Amygdala (tissue), 56 donors: ENCODE measurements around the gene TENM3.
"Not testable (repeated sequence)": the region's sequence is repeated elsewhere in the genome, so short reads cannot be mapped to it uniquely, and the experiment has no call there.

ENCODE experiments used
- DNase-seq, 56 donors: peaks; one replicate each; lab custom pipeline; 2025; lab: John Stamatoyannopoulos, UW

The TENM3 gene

DNA sequence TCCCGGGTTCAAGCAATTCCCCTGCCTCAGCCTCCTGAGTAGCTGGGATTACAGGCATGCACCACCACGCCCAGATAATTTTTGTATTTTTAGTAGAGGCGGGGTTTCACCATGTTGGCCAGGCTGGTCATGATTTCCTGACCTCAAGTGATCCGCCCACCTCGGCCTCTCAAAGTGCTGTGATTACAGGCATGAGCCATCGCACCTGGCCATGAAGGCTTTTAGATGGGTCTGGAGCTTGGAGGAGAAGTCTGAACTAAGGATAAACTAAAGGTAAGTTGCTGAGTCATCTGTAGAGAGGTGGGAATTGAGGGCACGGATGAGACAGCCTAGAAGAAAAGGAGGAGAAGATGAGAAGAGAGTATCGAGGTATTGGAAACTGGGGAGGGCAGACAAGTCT, at the start of gene TENM3:
TSS of gene TENM3 (plus strand) at position 199 of the 400 bp plus-strand sequence. CDS start 80,619 bp downstream, outside the sequence.
- DNase-seq = not testable (repeated sequence)

DNA sequence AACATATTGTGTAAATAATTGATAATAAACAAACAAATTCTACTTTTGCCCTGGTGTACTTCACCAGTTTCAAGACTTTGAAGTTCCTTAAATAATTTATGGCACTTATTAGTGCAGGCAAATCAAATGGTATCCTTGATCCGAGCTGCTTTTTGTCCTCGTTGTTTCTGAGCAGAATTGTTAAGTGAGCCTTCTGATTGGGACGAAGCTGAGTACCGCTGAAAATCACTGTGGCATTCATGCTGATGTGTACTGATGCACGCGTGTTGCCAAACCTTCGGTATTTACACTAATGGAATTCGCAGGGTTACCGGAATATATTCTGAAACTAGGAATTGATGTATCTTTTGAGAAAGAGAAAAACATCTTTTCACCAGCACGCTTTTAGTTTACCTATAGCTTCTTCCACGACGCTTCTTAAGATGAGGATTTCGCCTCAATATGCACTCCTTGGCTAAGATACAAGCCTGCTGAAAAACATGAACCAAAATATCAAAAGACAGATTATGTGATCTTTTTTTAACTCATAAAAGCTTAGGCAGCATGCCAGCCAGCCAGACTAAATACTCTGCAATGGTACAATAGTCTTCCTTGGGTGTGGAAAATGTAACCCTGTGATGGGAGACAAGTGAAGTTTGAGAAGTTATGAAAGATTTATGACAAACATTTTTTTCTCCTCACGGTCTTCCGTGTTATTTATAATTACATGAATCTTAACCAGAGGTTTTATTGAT, 48.9 kb upstream of the TENM3 start:
- no peak for DNase-seq

DNA sequence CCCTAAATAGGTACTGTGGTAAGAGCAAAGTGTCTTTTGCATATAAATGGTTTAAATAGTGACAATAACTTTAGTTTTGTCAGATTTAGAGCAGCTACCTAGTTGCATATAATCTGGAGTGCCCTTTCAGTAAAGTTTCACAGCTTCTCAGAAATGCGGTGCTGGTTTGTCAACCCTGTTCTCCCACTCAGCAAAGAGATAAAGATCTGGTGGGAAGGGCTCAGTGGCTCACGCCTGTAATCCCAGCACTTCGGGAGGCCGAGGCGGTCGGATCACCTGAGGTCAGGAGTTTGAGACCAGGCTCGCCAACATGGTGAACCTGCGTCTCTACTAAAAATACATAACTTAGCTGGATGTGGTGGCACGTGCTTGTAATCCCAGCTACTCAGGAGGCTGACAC, 45.6 kb upstream of the TENM3 start:
- no peak for DNase-seq

DNA sequence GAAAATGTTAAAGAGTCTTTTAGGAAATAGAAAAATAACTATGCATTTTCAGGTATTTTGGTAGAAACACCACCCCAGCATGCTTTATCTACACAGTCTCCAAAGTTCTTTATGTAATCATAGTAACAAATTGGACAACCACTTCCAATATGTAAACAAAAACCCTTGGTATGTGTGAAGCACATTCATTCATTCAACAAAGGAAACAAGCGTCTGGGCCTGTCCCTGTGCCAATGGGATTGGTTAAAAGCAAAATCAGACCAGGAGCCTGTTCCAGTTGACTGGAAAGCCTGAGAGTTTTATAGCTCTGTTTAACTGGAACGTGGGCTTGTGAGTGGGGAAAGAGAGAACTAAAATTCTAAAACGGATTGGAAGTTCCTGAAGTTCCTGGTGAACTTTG, 41.3 kb upstream of the TENM3 start:
- DNase-seq = no peak

DNA sequence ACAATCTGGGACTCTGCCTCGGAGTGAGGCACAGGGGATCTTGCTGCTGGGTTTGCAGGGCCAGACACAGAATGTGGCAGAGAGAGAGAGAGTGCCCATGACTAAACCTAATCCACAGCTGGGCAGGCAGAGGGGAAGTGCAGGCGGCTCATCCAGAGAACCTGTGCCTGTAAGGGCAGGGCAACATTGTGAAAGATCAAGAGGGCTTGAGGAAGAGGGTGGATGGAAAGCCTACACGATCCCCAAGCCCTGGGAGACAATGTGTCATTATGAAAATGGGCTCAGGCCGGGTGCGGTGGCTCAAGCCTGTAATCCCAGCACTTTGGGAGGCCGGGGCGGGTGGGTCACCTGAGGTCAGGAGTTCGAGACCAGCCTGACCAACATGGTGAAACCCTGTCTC, 40.6 kb upstream of the TENM3 start:
- no peak for DNase-seq

DNA sequence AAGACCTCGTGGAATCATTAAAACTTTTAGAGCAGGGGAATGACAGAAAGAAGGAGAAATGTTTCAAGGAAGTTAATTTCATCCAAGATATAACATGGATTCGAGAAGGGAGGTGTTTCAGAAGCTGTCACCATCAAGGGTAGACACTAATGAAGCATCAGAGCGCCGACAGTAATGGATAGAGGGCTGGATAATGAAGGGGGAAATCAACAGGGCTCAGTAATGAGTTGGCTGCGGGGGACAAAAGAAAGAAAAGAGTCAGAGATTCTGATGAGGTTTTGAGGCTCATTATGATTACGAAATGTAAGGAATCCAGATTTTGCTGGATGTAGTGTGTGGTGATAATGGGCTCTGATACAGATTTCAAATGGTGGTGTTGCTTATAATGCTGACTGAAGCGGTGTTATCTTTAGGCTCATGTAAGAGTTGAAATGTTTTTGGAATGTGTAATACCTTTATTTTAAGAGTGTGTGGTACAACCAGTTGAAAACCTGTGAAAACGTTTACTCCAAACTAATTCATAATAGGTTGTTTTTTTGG, 39.3 kb upstream of the TENM3 start:
- DNase-seq = no peak

DNA sequence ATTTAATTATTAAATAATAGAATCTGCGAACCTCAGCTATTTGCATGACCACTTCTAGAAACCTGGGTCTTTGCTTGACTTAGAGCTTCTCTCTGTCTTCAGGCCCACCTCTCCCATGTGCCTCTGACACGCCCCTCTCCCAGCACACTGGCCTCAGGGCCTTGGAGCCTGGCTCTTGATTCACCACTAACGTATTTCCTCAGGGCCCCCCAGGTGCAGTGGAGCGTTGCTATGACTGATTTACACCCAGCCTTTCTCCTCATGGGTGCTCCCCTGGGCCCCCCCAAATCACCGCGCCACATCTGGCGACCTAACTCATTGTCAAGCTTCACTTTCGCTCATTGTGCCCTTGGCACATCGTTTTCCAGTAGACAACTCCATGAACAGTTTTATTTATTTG, 37.9 kb upstream of the TENM3 start:
- no peak for DNase-seq

DNA sequence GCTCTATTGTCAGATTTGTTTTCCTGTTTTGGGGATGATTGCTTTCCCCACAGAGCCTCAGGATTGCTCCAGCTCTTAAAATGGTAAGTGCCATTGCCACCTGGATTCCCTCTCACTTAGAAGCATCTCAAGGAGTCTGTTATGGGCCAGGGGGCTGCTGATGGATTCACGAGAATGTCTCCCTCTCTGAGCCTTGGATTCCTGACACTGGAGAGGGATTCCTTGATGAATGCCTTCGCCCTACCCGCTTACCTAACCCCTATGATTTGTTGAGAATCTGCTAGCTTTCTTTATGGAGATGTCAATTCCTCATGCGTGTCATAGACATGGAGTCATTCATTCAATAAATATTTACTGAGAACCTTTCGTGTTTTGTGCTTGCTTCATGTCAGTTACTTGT, 36.9 kb upstream of the TENM3 start:
- DNase-seq = no peak

DNA sequence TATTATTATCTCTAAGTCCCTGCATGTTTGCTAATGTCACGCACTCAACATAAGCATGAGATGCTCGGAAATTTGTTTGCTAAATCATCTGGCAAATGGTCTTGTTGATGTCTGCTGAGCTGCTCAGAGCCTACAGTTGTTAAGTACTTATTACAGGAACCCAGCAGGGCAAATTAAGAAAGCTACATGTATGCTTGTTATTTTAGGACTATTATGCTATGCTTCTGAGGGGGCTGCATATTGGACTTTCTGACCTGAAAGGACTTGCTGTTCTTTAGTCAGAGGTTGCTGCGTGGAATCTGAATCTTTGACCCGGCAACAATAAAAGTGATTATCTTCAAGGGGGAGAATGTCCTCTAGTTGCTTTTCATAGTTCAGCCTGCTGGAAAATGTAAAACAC, 36.3 kb upstream of the TENM3 start:
- no peak for DNase-seq

DNA sequence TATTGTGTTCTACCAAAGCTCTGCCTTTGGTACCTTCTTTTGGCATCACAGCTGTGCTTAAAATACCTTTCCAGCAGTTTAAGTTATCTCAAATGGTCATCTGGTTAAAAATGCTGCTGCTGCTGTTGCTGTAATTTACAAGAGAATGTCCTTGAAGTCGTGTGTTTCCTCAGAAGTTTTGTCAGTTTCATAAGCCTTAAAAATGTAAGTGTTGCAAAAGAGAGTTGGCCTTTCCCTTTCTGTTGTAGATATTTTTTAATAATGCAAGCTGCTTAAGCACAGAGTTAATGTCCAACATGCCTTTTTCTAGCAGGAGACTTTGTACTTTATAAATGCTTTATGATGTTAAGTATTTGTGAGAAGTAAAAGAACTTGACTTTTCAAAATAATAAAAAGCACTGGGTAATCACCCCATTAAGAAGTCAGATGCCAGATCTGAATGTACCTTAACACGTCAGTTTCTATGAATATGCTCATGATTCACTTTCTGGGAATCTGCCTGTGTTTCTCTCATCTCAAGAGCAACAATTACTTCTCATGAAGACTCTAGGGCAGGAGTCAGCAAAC, 35.3 kb upstream of the TENM3 start:
- no peak for DNase-seq

DNA sequence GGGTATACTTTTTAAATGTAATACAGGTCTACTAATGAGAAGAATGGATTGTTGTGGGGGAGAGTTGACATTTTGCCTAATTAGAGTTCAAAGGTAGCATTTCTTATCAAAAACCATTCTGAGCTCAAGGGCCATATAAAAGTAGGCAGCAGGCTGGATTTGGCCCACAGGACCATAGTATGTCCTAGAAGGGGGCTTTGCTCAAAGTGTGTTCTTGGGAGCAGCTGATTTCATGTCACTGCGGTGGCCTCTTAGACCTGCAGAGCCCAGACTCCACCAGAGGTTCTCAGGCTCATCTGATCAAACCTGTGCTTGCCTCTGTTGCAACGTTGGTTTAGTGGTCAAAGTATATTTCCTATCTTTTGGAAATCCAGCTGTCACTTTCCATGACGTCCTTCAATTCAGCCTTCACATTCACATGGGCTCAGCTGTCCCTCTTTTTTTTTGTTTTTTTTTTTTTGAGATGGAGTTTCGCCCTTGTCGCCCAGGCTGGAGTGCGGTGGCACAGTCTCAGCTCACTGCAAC, 34.6 kb upstream of the TENM3 start:
- DNase-seq = no peak

DNA sequence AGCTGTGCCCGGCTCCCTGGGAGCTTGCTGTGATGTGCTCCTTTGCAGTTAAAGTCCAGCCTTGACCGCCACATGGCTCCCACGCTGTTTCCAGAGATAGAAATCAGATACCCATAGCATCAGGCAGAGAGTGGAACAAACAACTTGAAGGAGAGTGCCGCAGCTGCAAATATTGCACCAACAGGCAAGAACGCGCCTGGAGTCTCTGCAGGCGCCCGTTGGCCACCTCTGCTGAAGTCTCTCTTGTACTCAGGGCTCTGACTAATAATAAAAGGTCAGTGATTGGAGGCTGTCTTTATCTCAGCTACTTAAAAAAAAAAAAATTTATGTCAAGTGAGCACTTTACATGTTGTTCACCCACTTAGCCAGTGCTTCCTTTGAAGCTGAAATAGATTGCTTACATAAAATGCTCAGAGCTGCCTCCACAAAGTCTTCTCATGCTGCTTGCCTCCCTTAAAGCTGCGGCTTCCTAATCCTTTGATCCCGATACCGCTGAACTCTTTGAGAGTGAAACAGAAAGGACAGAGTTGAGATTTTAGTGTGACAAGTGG, 30.9 kb upstream of the TENM3 start:
- DNase-seq = no peak

DNA sequence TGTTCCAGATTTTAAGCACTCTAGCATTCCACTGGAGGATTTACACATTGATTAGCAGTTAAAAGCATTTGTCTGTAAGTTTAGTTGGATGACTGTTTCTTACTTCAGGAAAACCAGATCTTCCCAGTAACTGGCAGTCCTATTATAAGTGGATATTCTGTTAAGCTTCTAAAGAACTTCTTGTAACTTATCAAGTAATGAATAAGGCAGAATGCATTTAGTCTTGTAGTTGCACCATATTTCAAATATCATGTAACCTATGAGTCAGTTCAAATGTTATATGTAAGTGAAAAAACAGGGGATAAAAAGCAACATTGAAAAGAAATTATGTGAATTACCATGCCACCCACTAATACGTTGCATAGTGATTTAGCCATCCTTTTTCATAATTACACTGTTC, 30.2 kb upstream of the TENM3 start:
- no peak for DNase-seq

DNA sequence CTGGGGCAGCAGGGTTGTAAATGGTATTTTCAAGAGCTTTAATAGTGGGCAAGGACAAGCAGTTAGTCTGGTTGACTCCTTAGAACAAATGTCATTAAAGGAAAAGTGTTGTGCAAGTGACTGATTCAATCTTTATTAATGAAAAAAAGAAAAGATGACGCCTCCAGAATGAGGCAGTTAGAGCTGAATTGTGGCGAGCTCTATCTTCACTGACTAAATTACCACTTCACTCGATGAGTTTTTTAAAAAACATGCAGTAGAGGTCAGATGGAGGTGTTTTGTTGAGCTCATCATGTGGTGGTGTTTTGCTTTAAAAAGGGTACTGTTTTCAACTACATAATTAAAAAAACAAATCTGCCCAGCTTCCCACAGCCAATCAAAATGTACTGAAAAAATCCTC, 28.1 kb upstream of the TENM3 start:
- DNase-seq = no peak

DNA sequence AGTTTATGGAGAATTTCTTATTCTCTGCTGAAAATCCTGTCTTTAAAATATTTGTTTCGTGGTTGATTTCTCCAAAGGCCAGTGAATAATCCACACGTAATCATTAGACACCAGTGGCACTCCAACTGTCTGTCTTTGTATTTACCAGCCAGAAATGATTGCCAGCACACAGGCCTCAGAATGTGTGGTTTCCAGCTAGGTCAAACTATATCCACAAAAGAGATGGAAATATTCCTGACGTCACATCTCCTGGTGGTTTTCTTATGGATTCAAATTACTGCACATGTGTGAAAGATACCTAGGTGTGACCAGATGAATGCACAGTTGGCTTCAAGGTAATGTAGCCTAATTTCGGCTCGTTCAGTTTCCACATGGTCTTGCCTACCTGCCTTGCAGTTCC, 27.2 kb upstream of the TENM3 start:
- DNase-seq = no peak

DNA sequence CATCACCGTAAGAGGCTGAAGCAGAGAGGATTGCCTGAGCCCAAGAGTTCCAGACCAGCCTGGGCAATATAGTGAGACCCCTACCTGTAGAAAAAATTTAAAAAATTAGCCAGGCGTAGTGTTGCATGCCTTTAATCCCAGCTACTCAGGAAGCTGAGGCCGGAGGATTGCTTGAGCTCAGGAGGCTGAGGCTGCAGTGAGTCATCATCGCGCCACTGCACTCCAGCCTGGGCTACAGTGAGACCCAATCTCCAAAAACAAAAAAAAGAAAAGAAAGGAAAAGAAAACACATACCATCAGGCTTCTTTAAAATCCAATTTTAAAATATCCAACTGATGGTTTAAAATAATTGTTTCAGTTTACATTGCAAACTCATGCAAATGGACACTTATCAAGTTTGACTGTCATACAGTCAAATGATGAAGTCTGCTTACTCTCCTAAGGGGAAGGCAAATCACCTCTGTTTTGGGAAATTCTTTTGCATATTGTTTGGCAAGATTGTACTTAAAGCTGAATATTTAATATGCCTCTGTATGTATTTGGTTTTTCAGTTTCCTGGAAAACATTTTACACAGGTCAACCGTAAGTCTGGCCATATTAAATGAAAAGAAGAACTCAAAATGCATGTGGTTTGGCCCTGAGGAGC, 23.7 kb upstream of the TENM3 start:
- DNase-seq = no peak

DNA sequence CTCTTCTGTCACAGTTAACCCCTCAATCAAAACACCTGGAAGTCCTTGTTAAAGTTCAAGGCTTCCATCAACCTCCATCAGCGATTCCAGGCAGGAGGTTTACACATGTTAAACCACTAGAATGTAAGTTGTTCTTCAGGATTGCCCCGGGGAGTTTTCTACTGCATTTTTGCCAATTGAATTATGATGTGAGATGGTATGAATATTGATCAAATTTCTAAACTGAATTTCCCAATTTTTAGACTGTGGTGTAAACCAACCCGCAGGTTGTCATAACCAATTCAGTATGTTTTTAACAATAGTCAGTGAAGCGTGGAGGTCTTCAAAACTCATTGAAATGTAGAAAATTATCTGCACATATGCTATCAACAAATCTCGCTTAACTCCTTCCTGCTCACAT, 21.2 kb upstream of the TENM3 start:
- no peak for DNase-seq

DNA sequence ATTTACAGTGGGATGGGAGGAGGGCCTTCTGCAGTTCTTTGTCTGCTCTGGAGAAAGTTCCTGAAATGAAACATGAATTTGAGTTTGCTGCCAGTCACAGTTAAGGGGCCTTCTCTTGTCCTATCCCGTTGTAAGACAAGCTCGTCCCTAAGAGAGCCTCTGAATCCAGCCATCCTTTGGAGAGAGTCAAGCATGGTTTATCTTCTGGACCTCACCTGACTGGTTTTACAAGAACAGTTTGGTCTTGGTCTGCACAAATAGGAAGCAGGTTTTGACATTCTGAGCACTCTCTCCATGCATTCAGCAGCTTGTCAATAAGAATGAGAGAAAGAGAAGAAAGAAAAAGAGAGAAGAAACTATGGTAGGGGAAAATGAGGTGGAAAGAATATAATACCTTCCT, 20.4 kb upstream of the TENM3 start:
- DNase-seq = no peak

DNA sequence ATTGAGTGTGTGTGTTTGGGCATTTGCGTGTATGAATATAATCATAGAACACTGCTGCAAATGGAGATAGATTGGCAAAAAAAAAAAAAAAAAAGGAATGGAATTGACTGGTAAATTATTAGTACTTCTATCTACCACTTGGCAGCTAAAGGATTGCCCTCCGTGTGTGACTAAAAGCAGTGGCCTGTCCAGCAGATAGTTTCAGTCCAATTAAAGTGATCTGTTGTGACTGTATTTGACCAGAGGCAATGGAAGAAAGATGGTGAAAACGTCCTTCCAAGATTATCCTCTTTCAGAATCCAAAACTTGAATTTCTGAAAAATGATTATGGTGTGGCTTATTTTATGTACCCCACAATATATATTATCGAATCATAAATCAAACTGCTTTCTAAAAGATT, 19.5 kb upstream of the TENM3 start:
- no peak for DNase-seq

DNA sequence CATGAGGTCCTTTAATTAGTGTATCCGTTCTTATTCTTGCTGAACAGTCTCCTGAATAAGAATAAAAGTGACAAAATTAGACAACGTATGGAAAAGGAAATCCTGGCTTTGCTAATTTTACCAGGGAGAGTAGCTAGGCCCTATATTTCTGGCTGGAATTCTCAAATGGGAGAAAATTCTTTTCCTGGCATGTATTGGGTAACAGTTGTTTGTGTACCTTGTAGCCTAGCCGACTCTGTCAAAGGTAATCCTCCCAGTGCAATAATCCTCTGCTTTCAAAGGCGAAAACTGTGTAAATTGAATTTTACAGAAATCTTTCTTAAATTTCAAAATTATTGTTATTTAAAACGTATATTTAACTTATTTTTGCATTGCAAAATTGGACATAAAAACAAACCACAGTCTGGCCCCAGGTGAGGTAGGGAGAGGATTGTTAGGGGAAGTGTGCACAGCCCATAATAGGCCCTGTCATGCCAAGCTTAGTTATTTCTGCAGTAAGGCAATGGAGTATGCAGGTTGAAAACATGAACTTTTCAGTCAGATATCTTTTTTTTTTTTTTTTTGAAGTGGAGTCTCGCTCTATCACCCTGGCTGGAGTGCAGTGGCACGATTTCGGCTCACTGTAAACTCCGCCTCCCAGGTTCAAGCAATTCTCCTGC, 18.9 kb upstream of the TENM3 start:
- no peak for DNase-seq
